ENCODE measurements around the gene MRTFA.

MRTFA gene

DNA sequence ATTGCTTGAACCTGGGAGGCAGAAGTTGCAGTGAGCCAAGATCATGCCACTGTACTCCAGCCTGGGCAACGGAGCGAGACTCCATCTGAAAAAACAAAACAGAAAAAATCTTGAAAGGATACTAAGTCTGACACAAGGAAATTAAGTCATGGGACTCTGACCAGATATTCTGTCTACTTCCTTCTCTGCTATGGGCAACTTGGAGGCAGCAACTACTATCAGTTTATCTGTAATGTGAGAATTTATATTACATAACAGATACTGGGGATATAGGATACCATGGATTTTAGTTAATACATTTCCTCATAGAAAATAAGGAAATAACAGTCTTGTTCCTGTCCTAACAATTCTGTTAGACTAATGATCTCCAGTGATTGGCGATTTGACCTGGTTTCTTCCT, 267.7 kb downstream of the MRTFA start:
- no peak for DNase-seq

GRCh38 chr22:40368016-40368415, 268.5 kb downstream of the MRTFA start:
- no peak for DNase-seq

DNA sequence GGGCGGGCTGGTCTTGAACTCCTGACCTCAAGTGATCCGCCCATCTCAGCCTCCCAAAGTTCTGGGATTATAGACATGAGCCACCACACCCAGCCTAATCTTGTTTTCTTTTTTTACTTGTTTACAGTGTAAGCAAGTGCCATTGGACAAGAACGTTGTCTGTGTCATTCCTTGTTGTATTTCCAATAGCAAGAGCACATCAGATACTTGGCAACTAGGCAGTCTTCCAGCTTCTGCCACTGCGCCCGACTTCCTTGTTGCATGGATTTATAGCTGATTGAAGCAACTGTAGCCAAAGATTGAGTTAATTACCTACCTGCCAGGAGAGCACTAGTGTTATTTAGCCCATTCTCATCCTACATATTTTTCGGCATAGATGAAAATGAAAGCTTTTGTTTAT, 269.2 kb downstream of the MRTFA start:
- DNase-seq, result no peak

DNA sequence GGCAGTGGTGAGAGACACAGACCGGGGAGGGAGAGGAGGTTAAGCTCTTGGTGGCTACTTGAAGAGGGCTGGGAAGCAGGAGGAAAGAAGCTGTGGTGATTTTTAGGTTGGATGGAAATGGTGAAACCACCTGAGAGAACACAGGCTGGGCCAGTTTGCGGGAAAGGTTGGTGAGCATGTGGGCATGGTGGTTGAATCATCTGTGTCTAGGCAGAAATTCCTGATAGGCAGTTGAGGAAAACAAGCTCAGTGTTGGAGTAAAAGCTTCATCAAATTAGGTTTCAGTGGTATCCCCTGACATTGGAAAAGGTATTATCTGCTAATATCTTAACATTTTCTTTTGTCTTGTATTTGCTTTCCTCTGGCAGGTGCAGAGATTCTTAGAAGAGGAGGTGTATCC, 270.5 kb downstream of the MRTFA start:
- DNase-seq, result no peak

DNA sequence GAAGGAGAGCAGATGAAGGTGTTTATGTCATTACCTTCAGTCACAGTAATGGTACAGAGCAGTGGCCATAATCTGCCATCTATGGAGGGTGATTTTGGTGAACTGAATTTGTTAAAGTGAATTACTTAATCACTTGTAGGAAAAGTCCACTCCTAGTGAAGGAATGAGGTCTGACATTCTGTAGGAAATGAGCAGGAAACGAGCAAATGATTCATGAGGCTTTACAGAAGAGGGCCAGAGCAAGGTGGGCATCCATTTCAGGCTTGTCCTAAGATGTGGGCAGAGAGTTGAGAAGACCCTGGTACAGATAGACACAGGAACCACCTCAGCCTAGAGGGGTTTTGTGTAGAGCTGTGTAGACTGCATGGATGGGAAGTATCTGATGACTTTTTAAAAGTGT, 272.1 kb downstream of the MRTFA start:
- DNase-seq, result no peak

DNA sequence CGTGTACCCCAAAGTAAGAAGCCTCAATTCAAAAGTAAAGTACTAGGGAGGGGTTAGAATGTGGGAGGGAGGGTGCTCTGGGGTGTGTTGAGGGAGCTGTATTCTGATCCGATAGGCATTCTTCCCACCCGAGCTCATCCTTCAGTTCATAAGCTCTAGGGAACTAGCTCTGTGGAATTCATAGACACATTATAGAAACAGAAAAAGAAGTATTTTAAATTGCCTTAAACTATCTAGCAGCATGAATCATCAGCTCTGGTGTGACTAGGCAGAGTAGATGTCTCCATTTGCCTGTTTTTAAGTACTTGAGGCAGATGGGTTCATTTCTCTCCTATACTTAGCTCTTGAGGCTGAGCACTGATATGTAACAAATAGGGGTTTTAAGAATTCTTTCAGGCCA, 273.5 kb downstream of the MRTFA start:
- DNase-seq, result no peak

DNA sequence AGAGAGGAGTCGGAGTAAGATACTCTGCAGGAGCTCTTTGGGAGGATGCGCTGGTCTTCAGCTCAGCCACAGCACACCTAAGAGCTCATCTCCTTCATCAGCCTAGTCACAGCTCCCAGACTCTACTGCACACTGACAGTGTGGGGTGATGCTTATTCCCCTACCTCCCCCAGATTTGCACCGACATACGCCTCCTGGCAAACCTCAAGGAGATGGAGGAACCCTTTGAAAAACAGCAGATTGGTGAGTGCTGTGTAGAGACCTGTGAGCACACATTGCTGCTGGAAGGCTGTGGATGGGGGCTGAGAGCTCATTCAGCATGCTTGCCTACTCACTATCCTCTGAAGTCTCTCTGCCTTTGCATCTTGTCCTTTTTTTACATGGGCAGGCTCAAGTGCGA, 275.4 kb downstream of the MRTFA start:
- DNase-seq, result no peak
